ENCODE measurements around the gene C1orf53. TPM values are rescaled to one million over a fixed set of nuclear protein-coding genes. Genes with fewer than 3 reads are reported as not detected.

The C1orf53 gene
- total RNA-seq, 1 experiment from 2014 or later: 0.33 TPM

DNA sequence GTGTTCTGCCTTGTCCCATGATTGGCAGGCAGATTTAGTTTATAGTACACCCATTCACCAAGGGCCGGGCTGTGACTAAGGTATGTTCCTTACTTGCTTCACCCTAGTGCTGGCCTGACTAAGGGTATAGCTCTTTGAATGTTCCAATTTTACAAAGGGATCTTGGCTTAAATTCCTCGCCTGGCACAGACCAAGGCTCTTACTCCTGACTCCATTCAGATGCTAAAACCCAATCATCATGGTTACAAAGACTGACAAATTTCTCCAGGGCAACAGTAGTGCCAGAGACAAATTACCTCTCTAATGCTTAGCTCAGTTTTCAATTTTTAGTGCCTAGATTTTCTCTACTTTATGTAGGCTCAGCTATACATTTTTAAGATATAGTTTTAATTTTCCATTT, 11.5 kb upstream of the C1orf53 start (continued):
- TF ChIP-seq STAT6 (CRISPR knock-in tag; conservative IDR thresholded peaks at IDR 0.05; ENCODE audit: low read depth) (no peak), USF2 (CRISPR knock-in tag; IDR thresholded peaks at IDR 0.05) (no peak), ZNF232 (CRISPR knock-in tag; IDR thresholded peaks at IDR 0.05) (no peak), JUN (CRISPR knock-in tag; IDR thresholded peaks at IDR 0.05) (no peak)

- Mint-ChIP-seq H3K4me1 (peaks cover 23% of the 10 kb centered on the region), H3K4me3 (no peak overlapping the region), H3K36me3 (no peaks in the 10 kb centered on the region), H3K27me3 (ENCODE audit: low read depth) (peaks cover 7% of the 10 kb centered on the region), H3K9me3 (no peaks in the 10 kb centered on the region), H3K27ac (no peak overlapping the region)
- ChIA-PET CTCF (interaction anchor here (0.6 to 2.9 kb wide), 3 partner anchors 15 to 23 kb away, joined by 3 to 14 read pairs (median 4); no protein-coding TSS in a partner anchor), POLR2A (no interaction called here)
- no peak for ATAC-seq
- no peak for DNase-seq (ENCODE audit: low spot score)
- no peak for TF ChIP-seq ZBTB21 (CRISPR knock-in tag; IDR thresholded peaks at IDR 0.05; ENCODE audit: borderline replicate concordance)
- TF ChIP-seq, protein P1, sequence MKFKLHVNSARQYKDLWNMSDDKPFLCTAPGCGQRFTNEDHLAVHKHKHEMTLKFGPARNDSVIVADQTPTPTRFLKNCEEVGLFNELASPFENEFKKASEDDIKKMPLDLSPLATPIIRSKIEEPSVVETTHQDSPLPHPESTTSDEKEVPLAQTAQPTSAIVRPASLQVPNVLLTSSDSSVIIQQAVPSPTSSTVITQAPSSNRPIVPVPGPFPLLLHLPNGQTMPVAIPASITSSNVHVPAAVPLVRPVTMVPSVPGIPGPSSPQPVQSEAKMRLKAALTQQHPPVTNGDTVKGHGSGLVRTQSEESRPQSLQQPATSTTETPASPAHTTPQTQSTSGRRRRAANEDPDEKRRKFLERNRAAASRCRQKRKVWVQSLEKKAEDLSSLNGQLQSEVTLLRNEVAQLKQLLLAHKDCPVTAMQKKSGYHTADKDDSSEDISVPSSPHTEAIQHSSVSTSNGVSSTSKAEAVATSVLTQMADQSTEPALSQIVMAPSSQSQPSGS (CRISPR knock-in tag; IDR thresholded peaks at IDR 0.05; ENCODE audit: borderline replicate concordance, low read depth): no peak
- no peak for TF ChIP-seq ESRRA (CRISPR knock-in tag; IDR thresholded peaks at IDR 0.05; ENCODE audit: borderline replicate concordance)
- no peak for TF ChIP-seq KAT7 (CRISPR knock-in tag; IDR thresholded peaks at IDR 0.05; ENCODE audit: borderline replicate concordance)
- TF ChIP-seq, protein P2, sequence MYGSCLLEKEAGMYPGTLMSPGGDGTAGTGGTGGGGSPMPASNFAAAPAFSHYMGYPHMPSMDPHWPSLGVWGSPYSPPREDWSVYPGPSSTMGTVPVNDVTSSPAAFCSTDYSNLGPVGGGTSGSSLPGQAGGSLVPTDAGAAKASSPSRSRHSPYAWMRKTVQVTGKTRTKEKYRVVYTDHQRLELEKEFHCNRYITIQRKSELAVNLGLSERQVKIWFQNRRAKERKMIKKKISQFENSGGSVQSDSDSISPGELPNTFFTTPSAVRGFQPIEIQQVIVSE (CRISPR knock-in tag; IDR thresholded peaks at IDR 0.05; ENCODE audit: borderline replicate concordance): no peak
- TF ChIP-seq ZNF281 (CRISPR knock-in tag; IDR thresholded peaks at IDR 0.05): no peak
- TF ChIP-seq E2F1 (CRISPR knock-in tag; IDR thresholded peaks at IDR 0.05): no peak
- no peak for TF ChIP-seq ZNF671 (CRISPR knock-in tag; IDR thresholded peaks at IDR 0.05)
- no peak for TF ChIP-seq IRF1 (CRISPR knock-in tag; IDR thresholded peaks at IDR 0.05)
- TF ChIP-seq PREB (CRISPR knock-in tag; IDR thresholded peaks at IDR 0.05; ENCODE audit: borderline replicate concordance): no peak
- no peak for TF ChIP-seq EMX1 (CRISPR knock-in tag; IDR thresholded peaks at IDR 0.05)
- no peak for TF ChIP-seq AR (CRISPR knock-in tag; IDR thresholded peaks at IDR 0.05)
- no peak for TF ChIP-seq TEAD4 (CRISPR knock-in tag; IDR thresholded peaks at IDR 0.05)
- no peak for TF ChIP-seq E2F4 (CRISPR knock-in tag; IDR thresholded peaks at IDR 0.05; ENCODE audit: borderline replicate concordance, low read depth)
- TF ChIP-seq SP1 (CRISPR knock-in tag; conservative IDR thresholded peaks at IDR 0.05): no peak
- no peak for TF ChIP-seq CREM (CRISPR knock-in tag; IDR thresholded peaks at IDR 0.05)
Observed at GRCh38 chr1:197892684-197893083, 9.7 kb upstream of the C1orf53 start.

All from WTC11 (cell line).